Sigmoid colon (tissue), 4 donors: Measurements from ENCODE around the gene TNFAIP1.

Experiments
- CTCF ChIP-seq, 4 experiments: fragments of 450-650 bp in 3 of 4; fragments of 200-600 bp in 1 of 4; IDR thresholded peaks; one replicate each; pipeline ENCODE4 v1.5.1; 2016 to 2019; ENCODE audit warnings: antibody characterized with exemption in 4 of 4, mild to moderate bottlenecking in 3 of 4, moderate library complexity in 2 of 4
- EP300 ChIP-seq, 4 donors: sonication (generic); formaldehyde crosslinking; IDR thresholded peaks; one replicate each; pipeline ENCODE4 v1.6.1; 2017; ENCODE audit warnings: antibody characterized with exemption in 4 of 4
- POLR2A ChIP-seq, 2 donors: fragments of 450-650 bp; IDR thresholded peaks; one replicate each; pipeline ENCODE4 v1.6.1; 2016; ENCODE audit warnings: antibody characterized with exemption in 2 of 2, mild to moderate bottlenecking in 2 of 2, moderate library complexity in 2 of 2
- POLR2AphosphoS5 ChIP-seq, 4 donors: sonication (generic); formaldehyde crosslinking; IDR thresholded peaks; one replicate each; pipeline ENCODE4 v1.6.1; 2017; ENCODE audit warnings: antibody characterized with exemption in 4 of 4

GRCh38 chr17:28315846-28316705, 19.5 kb upstream of the TNFAIP1 start:
- TF ChIP-seq POLR2A (IDR thresholded peaks at IDR 0.05), result no peak
- no peak for TF ChIP-seq CTCF (IDR thresholded peaks at IDR 0.05)
- TF ChIP-seq POLR2AphosphoS5 (IDR thresholded peaks at IDR 0.05), result no peak
- TF ChIP-seq EP300 (IDR thresholded peaks at IDR 0.05), result no peak
